ENCODE measurements around the gene HPCAL4. TPM values are rescaled to one million over a fixed set of nuclear protein-coding genes. Genes with fewer than 3 reads are reported as not detected.

The HPCAL4 gene
- total RNA-seq, 1 donor from 2014 or later, result 0.49 TPM

- Mint-ChIP-seq H3K27ac (ENCODE audit: unreplicated experiment) (no peak overlapping the region), H3K27me3 (ENCODE audit: low read depth) (peaks cover 68% of the 10 kb centered on the region), H3K4me3 (no peak overlapping the region), H3K9me3 (no peaks in the 10 kb centered on the region), H3K36me3 (ENCODE audit: low read depth) (no peaks in the 10 kb centered on the region), H3K4me1 (peaks cover 4% of the 10 kb centered on the region)
- no peak for DNase-seq (ENCODE audit: low read depth, low spot score)
- no peak for TF ChIP-seq CTCF (conservative IDR thresholded peaks at IDR 0.05)
Measured at GRCh38 chr1:39713557-39713956, 22.3 kb upstream of the HPCAL4 start.

DNA sequence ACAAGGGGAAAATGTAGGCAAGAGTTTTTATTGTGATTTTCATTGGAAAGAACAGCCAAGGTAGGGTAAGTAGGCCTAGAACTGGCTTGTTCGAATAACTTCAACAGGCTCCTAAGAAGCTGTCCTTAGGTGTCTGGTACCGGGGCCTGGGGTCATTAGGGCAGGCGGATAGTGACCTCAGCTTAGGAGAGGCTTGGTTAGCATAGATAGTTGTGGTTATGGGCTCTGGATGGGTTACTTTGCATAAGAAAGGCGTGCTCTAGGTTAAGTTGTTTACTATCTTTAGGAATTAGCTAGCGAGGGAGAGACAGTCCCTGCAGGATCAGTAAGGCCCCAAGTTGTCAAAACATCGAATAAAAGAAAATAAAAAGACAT, 20.7 kb upstream of the HPCAL4 start:
- no peak for DNase-seq (ENCODE audit: low read depth, low spot score)
- peaks cover 58% of the 10 kb centered on the region for H3K27me3 Mint-ChIP-seq (ENCODE audit: low read depth)
- H3K4me3 Mint-ChIP-seq, result no peak overlapping the region
- no peak for TF ChIP-seq CTCF (conservative IDR thresholded peaks at IDR 0.05)
- peaks cover 4% of the 10 kb centered on the region for H3K4me1 Mint-ChIP-seq
- no peak overlapping the region for H3K27ac Mint-ChIP-seq (ENCODE audit: unreplicated experiment)
- H3K36me3 Mint-ChIP-seq (ENCODE audit: low read depth), result no peaks in the 10 kb centered on the region
- H3K9me3 Mint-ChIP-seq, result no peaks in the 10 kb centered on the region

DNA sequence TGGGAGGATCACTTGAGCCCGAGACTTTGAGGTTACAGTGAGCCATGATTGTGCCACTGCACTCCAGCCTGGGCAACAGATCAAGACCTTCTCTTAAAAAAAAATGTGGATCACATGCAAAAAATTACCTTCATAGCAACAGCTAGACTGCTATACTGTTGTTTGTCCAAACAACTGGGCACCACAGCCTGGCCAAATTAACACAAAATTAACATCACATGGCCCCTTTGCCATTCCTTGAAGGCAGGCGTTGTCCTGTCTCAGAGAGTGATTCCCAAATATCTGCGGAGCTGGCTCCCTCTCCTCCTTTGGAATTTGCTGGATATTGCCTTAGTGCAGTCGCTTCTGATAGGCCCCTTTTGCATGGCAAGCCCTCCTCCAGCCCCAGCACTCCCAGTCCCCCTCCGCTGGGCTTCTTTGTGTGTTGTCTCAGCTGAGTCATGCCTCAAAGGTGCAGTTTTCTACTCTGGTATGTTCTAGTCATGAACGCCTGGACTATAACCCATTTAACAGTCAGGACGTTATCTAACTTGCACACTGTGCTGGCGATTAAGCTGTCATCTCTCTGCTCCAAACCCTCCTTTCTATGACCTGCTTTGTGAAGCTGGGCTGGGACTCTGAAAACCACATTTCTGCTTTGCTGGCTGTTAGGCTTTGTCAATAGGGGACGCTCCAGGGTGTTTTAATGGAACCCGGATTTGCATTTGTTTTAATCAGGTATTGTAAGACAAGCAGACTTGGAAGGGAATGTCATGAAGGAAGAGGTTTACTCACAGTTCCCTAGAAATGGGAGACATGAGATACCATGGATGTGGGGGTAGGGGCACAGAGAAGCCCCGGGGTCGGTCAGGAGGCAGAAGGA, 20.1 kb upstream of the HPCAL4 start:
- Mint-ChIP-seq H3K27me3 (ENCODE audit: low read depth) (peaks cover 58% of the 10 kb centered on the region), H3K36me3 (ENCODE audit: low read depth) (no peaks in the 10 kb centered on the region), H3K9me3 (no peaks in the 10 kb centered on the region), H3K27ac (ENCODE audit: unreplicated experiment) (no peak overlapping the region), H3K4me3 (no peak overlapping the region), H3K4me1 (peaks cover 4% of the 10 kb centered on the region)
- DNase-seq (ENCODE audit: low read depth, low spot score), result no peak
- TF ChIP-seq CTCF (conservative IDR thresholded peaks at IDR 0.05), result no peak

- DNase-seq (ENCODE audit: low read depth, low spot score), result no peak
- Mint-ChIP-seq H3K9me3 (no peaks in the 10 kb centered on the region), H3K4me3 (no peak overlapping the region), H3K27me3 (ENCODE audit: low read depth) (peaks cover 41% of the 10 kb centered on the region), H3K36me3 (ENCODE audit: low read depth) (no peaks in the 10 kb centered on the region), H3K4me1 (peaks cover 4% of the 10 kb centered on the region), H3K27ac (ENCODE audit: unreplicated experiment) (no peak overlapping the region)
- no peak for TF ChIP-seq CTCF (conservative IDR thresholded peaks at IDR 0.05)
Measured at GRCh38 chr1:39707506-39707905, 16.3 kb upstream of the HPCAL4 start.

- Mint-ChIP-seq H3K27me3 (ENCODE audit: low read depth) (peaks cover 37% of the 10 kb centered on the region), H3K4me3 (no peak overlapping the region), H3K4me1 (peaks cover 14% of the 10 kb centered on the region), H3K36me3 (ENCODE audit: low read depth) (no peaks in the 10 kb centered on the region), H3K9me3 (no peaks in the 10 kb centered on the region), H3K27ac (ENCODE audit: unreplicated experiment) (no peak overlapping the region)
- TF ChIP-seq CTCF (conservative IDR thresholded peaks at IDR 0.05), result no peak
- DNase-seq (ENCODE audit: low read depth, low spot score), result no peak
Measured at GRCh38 chr1:39704757-39705156, 13.5 kb upstream of the HPCAL4 start.

Measured in neural crest cell (in vitro differentiated cells).